ENCODE data around the gene ASB5.

Gene ASB5

GRCh38 chr4:176193126-176193525 is 75.9 kb downstream of the ASB5 start:
- TF ChIP-seq SIN3A (IDR thresholded peaks at IDR 0.05; ENCODE audit: borderline replicate concordance, insufficient read depth, low read length), result no peak

- TF ChIP-seq POLR2AphosphoS5 (IDR thresholded peaks at IDR 0.05; ENCODE audit: low read depth, low read length) (no peak), REST (IDR thresholded peaks at IDR 0.05; ENCODE audit: insufficient read depth in 1 of 2, low read depth in 2 of 2, low read length in 2 of 2) (no peak), FOXP2 (optimal IDR thresholded peaks at IDR 0.05; ENCODE audit: borderline replicate concordance, extremely low read depth, extremely low read length, insufficient read depth) (no peak), TAF1 (IDR thresholded peaks at IDR 0.05; ENCODE audit: borderline replicate concordance, insufficient read depth, low read length) (no peak), SIN3A (IDR thresholded peaks at IDR 0.05; ENCODE audit: borderline replicate concordance, insufficient read depth, low read length) (no peak)
Observed at GRCh38 chr4:176191974-176192373, 77.0 kb downstream of the ASB5 start.

GRCh38 chr4:176189891-176190795 is 78.9 kb downstream of the ASB5 start:
- TF ChIP-seq SIN3A (IDR thresholded peaks at IDR 0.05; ENCODE audit: borderline replicate concordance, insufficient read depth, low read length) (no peak), REST (IDR thresholded peaks at IDR 0.05; ENCODE audit: insufficient read depth in 1 of 2, low read depth in 2 of 2, low read length in 2 of 2) (no peak), POLR2AphosphoS5 (IDR thresholded peaks at IDR 0.05; ENCODE audit: low read depth, low read length) (no peak), TAF1 (IDR thresholded peaks at IDR 0.05; ENCODE audit: borderline replicate concordance, insufficient read depth, low read length) (no peak), FOXP2 (optimal IDR thresholded peaks at IDR 0.05; ENCODE audit: borderline replicate concordance, extremely low read depth, extremely low read length, insufficient read depth) (no peak)

- TF ChIP-seq REST (IDR thresholded peaks at IDR 0.05; ENCODE audit: insufficient read depth in 1 of 2, low read depth in 2 of 2, low read length in 2 of 2), result no peak
- TF ChIP-seq POLR2AphosphoS5 (IDR thresholded peaks at IDR 0.05; ENCODE audit: low read depth, low read length), result no peak
- no peak for TF ChIP-seq TAF1 (IDR thresholded peaks at IDR 0.05; ENCODE audit: borderline replicate concordance, insufficient read depth, low read length)
- no peak for TF ChIP-seq SIN3A (IDR thresholded peaks at IDR 0.05; ENCODE audit: borderline replicate concordance, insufficient read depth, low read length)
- TF ChIP-seq FOXP2 (optimal IDR thresholded peaks at IDR 0.05; ENCODE audit: borderline replicate concordance, extremely low read depth, extremely low read length, insufficient read depth), result no peak
Observed at GRCh38 chr4:176188654-176189053, 80.4 kb downstream of the ASB5 start.

- TF ChIP-seq TAF1 (IDR thresholded peaks at IDR 0.05; ENCODE audit: borderline replicate concordance, insufficient read depth, low read length), result no peak
- no peak for TF ChIP-seq SIN3A (IDR thresholded peaks at IDR 0.05; ENCODE audit: borderline replicate concordance, insufficient read depth, low read length)
Observed at GRCh38 chr4:176187624-176188023, 81.4 kb downstream of the ASB5 start.

- TF ChIP-seq POLR2AphosphoS5 (IDR thresholded peaks at IDR 0.05; ENCODE audit: low read depth, low read length) (no peak), SIN3A (IDR thresholded peaks at IDR 0.05; ENCODE audit: borderline replicate concordance, insufficient read depth, low read length) (no peak), FOXP2 (optimal IDR thresholded peaks at IDR 0.05; ENCODE audit: borderline replicate concordance, extremely low read depth, extremely low read length, insufficient read depth) (no peak), REST (IDR thresholded peaks at IDR 0.05; ENCODE audit: insufficient read depth in 1 of 2, low read depth in 2 of 2, low read length in 2 of 2) (no peak), TAF1 (IDR thresholded peaks at IDR 0.05; ENCODE audit: borderline replicate concordance, insufficient read depth, low read length) (no peak)
Observed at GRCh38 chr4:176186671-176187395, 82.2 kb downstream of the ASB5 start.
